IPS-15b (cell line): ENCODE measurements around the gene TMUB2.
A peak's percentile ranks its signal among the peaks of the same experiment; 100 is the strongest.

Source experiments
- H3K27me3 ChIP-seq: one replicate; pipeline ENCODE4 v1.6.1; 2013; ENCODE audit warnings: low read length; ENCODE audit not compliant: control insufficient read depth, insufficient read depth
- H3K36me3 ChIP-seq: one replicate; pipeline ENCODE4 v1.6.1; 2013; ENCODE audit warnings: low read length; ENCODE audit not compliant: control insufficient read depth, insufficient read depth
- H3K4me1 ChIP-seq: one replicate; pipeline ENCODE4 v1.6.1; 2013; ENCODE audit warnings: mild to moderate bottlenecking, low read length; ENCODE audit not compliant: control insufficient read depth, insufficient read depth
- H3K4me3 ChIP-seq: one replicate; pipeline ENCODE4 v1.5.1; 2013; ENCODE audit warnings: low read depth, low read length
- H3K9ac ChIP-seq: one replicate; pipeline ENCODE4 v1.6.1; 2013; ENCODE audit warnings: low read depth, mild to moderate bottlenecking, low read length
- H3K9me3 ChIP-seq: one replicate; pipeline ENCODE4 v1.6.1; 2013; ENCODE audit warnings: mild to moderate bottlenecking, low read length; ENCODE audit not compliant: control insufficient read depth, insufficient read depth

Gene TMUB2

DNA sequence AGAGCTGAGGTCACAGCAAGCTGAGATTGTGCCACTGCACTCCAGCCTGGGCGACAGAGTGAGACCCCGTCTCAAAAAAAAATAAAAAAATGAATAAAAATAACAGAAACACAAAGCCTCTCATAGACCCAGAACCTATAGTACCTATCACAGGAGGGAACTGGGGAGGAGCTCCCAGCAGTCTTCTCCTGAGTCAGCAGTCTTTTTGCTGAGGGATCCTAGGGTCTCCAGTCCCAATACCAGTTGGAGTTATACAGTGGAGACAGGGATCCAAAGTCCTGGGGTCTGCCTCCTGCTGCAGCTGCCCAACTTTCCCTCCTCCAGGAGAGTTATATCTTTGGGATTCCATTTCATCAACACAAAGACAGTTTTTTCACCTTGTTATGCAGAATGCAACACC lies 3.7 kb upstream of the TMUB2 start:
- no peaks in the 10 kb centered on the region for H3K27me3 ChIP-seq
- no peaks in the 10 kb centered on the region for H3K4me1 ChIP-seq
- H3K36me3 ChIP-seq = peaks cover 14% of the 10 kb centered on the region
- H3K9ac ChIP-seq = no peak overlapping the region
- no peaks in the 10 kb centered on the region for H3K9me3 ChIP-seq
- no peak overlapping the region for H3K4me3 ChIP-seq

DNA sequence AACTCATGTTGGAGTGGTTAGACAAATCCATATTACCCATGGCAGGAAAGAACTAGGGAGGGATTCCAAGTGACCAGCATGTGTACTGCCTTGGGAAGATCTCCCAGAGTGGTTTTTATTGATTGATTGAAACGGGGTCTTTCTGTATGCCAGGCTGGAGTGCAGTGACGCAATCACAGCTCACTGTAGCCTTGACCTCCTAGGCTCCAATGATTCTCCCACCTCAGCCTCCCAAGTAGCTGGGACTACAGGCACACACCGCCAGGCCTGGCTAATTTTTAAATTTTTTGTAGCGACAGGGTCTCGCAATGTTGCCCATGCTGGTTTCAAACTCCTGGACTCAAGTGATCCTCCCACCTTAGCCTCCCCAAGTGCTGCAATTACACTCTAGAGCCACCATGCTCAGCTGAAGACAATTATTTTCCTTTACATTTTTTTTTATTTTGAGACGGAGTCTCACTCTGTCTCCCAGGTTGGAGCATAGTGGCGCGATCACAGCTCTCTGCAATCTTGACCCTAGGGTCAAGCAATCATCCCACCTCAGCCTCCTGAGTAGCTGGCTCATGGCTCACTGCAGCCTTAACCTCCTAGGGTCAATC lies 2.5 kb upstream of the TMUB2 start:
- H3K4me3 ChIP-seq = no peak overlapping the region
- no peaks in the 10 kb centered on the region for H3K4me1 ChIP-seq
- H3K9me3 ChIP-seq = no peaks in the 10 kb centered on the region
- no peak overlapping the region for H3K9ac ChIP-seq
- H3K36me3 ChIP-seq = peaks cover 4% of the 10 kb centered on the region
- no peaks in the 10 kb centered on the region for H3K27me3 ChIP-seq

DNA sequence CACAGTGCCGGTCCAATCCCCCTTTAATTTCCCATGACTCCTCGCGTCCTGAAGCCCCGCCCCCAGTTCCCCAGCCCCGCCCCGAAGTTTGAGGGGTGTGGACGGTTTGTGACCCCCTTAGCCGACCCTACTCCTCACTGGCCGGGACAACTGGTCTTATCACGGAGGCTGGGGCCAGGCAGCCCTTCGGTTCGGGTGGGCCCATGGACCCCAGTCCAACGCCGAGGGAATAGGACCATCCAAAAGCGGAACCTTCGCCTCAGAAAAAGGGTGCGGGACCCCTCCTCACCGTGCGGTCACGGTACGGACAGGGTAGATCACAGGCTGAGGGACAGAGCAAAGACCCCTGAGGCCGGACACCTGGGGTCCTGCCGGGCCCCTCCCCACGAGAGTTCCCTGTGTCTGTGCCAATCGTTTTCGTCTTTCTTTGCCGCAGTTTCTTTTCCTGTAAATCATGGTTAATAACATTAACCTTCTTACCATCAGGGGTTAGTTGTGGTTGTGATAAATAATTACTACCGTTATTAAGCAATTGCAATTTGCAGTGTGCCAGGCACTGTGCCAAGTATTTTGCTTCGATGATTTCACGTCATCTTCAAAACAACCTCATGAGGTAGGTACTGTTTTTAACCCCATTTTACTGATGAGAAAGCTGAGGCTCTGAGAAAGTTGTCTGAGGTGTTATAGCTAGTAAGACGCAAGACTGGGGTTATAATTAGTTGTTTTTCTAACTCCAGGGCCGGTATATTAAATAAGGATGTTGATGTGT lies 543 bp downstream of the TMUB2 start:
- Histone ChIP-seq H3K9me3 (no peaks in the 10 kb centered on the region), H3K36me3 (peaks cover 4% of the 10 kb centered on the region), H3K4me1 (peaks cover 3% of the 10 kb centered on the region), H3K4me3 (peak overlapping the region; percentile 99), H3K9ac (peak overlapping the region; percentile 84), H3K27me3 (no peaks in the 10 kb centered on the region)

DNA sequence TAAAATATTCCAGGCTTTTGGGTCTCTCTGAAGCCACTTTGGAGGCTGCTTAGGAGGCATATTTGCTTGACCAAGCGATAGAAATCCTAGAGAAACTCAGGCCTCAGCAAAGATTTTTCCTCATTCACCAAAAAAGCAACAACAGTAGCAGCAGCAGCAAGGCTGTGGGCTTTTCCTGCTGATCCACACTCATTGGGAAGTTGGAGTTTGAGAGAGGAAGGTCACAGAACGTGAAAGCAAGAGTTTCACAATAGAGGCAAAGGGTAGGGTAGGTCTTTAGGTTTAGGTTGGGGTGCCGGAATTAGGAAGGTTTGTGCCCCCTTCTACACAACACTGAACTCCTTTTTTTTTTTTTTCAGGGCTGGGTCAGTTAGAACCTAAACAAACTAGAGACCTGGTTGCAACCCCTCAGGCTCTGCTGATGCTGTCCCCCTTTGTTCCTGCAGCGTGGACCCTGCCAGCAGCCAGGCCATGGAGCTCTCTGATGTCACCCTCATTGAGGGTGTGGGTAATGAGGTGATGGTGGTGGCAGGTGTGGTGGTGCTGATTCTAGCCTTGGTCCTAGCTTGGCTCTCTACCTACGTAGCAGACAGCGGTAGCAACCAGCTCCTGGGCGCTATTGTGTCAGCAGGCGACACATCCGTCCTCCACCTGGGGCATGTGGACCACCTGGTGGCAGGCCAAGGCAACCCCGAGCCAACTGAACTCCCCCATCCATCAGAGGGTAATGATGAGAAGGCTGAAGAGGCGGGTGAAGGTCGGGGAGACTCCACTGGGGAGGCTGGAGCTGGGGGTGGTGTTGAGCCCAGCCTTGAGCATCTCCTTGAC lies 2.0 kb downstream of the TMUB2 start:
- no peaks in the 10 kb centered on the region for H3K9me3 ChIP-seq
- H3K4me3 ChIP-seq = no peak overlapping the region
- no peak overlapping the region for H3K9ac ChIP-seq
- H3K36me3 ChIP-seq = peaks cover 12% of the 10 kb centered on the region
- H3K27me3 ChIP-seq = no peaks in the 10 kb centered on the region
- peaks cover 7% of the 10 kb centered on the region for H3K4me1 ChIP-seq

DNA sequence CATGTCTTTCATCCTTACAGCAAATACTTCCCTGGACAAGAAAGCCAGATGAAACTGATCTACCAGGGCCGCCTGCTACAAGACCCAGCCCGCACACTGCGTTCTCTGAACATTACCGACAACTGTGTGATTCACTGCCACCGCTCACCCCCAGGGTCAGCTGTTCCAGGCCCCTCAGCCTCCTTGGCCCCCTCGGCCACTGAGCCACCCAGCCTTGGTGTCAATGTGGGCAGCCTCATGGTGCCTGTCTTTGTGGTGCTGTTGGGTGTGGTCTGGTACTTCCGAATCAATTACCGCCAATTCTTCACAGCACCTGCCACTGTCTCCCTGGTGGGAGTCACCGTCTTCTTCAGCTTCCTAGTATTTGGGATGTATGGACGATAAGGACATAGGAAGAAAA lies 3.7 kb downstream of the TMUB2 start:
- Histone ChIP-seq H3K27me3 (no peaks in the 10 kb centered on the region), H3K36me3 (peaks cover 29% of the 10 kb centered on the region), H3K4me1 (peaks cover 7% of the 10 kb centered on the region), H3K9me3 (no peaks in the 10 kb centered on the region), H3K9ac (no peak overlapping the region), H3K4me3 (no peak overlapping the region)

DNA sequence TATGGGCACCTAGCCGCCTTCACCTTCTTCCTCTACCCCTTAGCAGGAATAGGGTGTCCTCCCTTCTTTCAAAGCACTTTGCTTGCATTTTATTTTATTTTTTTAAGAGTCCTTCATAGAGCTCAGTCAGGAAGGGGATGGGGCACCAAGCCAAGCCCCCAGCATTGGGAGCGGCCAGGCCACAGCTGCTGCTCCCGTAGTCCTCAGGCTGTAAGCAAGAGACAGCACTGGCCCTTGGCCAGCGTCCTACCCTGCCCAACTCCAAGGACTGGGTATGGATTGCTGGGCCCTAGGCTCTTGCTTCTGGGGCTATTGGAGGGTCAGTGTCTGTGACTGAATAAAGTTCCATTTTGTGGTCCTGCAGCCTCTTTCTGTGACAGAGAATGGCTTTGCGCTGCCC lies 4.6 kb downstream of the TMUB2 start:
- peaks cover 32% of the 10 kb centered on the region for H3K36me3 ChIP-seq
- H3K27me3 ChIP-seq = no peaks in the 10 kb centered on the region
- H3K9ac ChIP-seq = no peak overlapping the region
- no peak overlapping the region for H3K4me3 ChIP-seq
- peaks cover 7% of the 10 kb centered on the region for H3K4me1 ChIP-seq
- no peaks in the 10 kb centered on the region for H3K9me3 ChIP-seq

DNA sequence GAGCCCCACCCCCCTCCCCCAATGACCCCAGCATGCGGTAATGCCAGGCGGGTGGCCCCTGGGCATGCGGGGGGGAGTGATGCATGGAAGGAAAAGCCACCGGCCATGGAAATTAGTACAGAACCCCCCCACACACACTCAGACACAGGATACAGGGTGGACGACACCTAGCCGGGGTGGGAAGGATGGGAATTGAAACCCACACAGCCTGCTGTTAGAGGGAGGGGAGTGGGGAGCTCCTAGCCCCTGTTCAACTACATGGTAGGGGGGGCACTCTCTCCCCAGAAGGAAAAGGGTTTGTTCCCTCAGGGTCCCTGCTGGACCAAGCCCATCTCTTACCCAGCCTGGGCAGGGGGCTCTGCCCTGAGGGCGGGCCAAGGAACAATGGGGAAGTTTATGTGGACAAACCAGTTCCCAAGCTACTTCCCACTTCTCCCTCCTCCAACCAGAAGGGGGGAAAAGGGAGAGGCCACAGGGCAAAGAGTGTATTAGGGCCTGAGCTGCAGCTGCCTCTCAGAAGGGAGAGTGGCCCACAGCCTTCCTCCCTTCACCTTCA lies 5.2 kb downstream of the TMUB2 start:
- peaks cover 36% of the 10 kb centered on the region for H3K36me3 ChIP-seq
- H3K9me3 ChIP-seq = no peaks in the 10 kb centered on the region
- H3K9ac ChIP-seq = peak overlapping the region; percentile 24
- peaks cover 7% of the 10 kb centered on the region for H3K4me1 ChIP-seq
- no peaks in the 10 kb centered on the region for H3K27me3 ChIP-seq
- no peak overlapping the region for H3K4me3 ChIP-seq

DNA sequence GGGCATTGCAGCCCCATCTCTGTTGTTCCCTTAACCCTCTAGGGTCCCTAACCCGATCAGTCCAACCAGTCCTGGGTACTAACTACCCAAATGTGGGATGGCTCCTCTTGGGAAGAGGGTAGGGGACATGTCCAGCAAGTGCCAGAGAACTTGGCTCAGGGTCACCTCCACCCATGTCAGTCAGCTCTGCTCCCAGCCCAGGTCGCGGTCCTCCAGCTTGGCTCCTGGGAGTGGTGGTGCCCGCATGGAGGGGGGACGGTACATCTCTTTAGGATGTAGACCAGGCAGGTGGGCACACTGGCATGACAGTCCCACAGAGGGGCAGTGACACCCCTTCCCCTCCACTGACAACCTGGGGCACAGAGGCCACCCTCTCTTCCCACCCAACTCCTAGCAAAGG lies 6.0 kb downstream of the TMUB2 start:
- peaks cover 42% of the 10 kb centered on the region for H3K36me3 ChIP-seq
- H3K9ac ChIP-seq = no peak overlapping the region

DNA sequence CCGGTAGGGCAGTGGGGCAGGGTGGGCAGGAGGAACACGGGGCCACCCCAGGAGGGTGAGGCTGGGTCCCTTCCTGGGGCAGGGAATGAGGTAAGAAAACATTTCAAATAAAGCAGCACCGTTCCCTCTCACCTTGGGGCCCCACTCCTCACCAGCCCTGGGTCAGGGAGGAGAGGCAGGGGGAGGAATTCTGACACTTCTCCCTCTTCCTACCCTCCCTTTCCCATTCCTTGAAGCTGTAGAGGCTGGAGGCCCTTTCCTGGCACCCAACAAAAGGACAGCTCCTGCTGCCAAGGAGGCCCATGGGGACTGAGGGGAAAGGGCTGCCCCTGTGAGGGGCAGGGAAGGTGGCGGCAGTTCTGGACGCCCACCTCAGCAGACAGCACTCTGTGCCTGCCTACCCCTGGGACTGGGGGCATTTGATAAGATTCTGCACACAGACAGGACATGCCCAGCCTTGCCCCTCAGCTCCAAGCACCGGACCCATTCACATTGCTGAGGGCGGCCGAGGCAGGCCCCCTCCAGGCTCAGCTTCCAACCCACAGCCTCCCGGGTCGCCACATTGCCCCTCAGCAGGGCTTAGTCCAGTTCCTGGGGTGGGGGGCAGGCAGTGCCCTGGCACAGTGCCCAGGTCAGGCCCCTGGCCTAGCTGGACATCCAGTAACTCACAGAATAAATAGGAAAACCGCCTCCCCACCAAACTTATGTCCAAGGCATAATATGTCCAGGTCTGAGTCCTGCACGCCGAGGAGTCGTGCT lies 6.7 kb downstream of the TMUB2 start:
- H3K9me3 ChIP-seq = no peaks in the 10 kb centered on the region
- H3K4me1 ChIP-seq = peaks cover 7% of the 10 kb centered on the region
- H3K9ac ChIP-seq = peak overlapping the region; percentile 37
- H3K4me3 ChIP-seq = no peak overlapping the region
- H3K36me3 ChIP-seq = peaks cover 42% of the 10 kb centered on the region
- no peaks in the 10 kb centered on the region for H3K27me3 ChIP-seq

More for the DNA sequence above, 6.0 kb downstream of the TMUB2 start:
- peaks cover 7% of the 10 kb centered on the region for H3K4me1 ChIP-seq
- H3K27me3 ChIP-seq = no peaks in the 10 kb centered on the region
- H3K9me3 ChIP-seq = no peaks in the 10 kb centered on the region
- H3K4me3 ChIP-seq = no peak overlapping the region

DNA sequence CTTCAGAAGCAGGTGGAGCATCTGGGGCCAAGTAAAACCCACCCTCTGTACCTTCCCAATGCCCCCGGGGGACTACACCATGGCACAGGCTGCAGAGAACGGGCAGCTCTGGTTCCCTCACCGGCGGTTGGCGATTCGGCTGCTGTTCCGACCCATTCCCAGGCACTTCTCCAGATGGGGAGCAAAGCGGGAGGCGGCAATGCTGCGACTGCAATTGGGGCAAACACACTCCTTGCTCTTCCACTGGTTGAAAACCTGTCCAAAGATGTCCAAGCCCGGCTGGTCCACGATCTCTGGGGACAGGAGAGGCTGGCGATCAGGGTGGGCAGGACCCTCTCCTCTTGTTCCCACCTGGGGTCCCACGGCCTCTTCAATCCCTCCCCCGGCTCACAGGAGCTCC lies 10.3 kb downstream of the TMUB2 start:
- Histone ChIP-seq H3K4me3 (no peak overlapping the region), H3K27me3 (no peaks in the 10 kb centered on the region), H3K9ac (no peak overlapping the region), H3K36me3 (peaks cover 38% of the 10 kb centered on the region), H3K9me3 (no peaks in the 10 kb centered on the region), H3K4me1 (peaks cover 12% of the 10 kb centered on the region)
